Right hindlimb (tissue), 1 donor: ENCODE measurements around the gene BAIAP2.

Source experiments
- DNase-seq: peaks from one replicate; pipeline ENCODE4 v3.0.0-alpha.2; 2018

BAIAP2 gene

DNA sequence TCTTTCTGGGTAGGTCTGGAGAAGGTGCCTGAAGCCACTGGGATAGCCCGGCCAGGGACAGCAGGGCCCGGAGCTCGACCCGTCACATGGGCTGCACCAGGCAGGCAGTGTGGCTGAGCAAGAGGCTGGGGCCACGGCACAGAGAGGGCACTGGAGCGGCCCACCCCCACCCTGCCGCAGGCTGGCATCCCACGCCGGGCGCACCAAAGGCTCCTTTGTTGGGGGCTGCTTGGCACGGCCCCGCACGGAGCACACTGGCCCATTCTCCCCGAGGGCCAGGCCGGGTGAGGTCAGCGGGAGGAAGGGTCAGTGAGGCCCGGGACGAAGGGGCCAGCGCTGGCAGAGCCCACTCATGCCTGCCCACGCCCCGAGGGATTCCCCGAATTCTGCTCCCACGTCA is 93.8 kb downstream of the BAIAP2 start:
- no peak for DNase-seq

DNA sequence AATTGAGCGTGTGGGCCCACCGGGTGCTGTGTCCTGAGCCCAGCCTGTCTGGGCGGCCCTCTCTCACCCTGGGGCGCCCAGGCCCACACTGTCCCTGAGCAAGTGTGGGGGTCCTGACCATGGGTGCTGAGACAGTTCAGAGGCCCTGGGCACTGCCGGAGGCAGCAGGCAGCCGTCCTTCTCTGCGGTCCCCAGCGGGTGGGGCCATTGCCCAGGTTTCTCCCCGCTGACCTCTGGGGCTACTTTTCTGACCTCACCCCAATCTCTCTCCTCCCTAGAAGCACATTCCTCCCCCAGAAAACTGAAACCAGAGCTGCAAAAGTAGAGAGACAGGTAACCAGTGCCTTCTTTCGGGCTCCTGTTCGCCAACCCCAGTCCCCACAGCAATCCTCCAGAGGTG is 94.3 kb downstream of the BAIAP2 start:
- no peak for DNase-seq

DNA sequence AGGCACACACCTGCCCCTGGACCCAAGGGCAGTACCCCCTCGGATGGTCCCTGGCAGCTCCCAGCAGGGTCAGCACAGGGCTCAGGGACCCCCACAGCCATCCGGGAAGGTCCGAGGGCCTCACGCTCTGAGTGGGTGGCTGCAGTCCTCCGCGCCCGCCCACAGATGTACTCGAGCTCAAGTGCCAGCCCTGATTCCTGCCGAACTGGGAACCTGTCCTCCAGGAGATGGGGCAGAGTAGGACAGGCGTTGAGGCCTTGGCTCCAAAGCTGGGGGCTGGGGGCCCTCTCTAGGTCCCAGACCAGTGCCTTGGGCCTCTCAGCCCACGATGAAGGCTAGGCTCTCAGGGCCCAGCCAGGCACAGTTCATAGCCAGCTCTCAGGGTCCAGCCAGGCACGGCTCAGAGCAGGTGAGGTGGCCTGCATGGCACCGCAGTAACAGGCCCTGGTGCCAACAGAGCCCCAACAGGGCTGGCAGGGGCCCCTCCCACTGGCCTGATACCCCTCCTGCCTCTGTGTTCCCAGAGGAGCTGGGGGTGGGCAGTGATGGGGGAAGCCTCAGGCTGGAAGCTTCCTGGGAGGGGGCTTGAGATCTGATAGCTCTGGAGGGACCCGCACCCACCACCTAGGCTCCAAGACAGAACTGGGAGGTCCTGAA is 94.9 kb downstream of the BAIAP2 start:
- no peak for DNase-seq

DNA sequence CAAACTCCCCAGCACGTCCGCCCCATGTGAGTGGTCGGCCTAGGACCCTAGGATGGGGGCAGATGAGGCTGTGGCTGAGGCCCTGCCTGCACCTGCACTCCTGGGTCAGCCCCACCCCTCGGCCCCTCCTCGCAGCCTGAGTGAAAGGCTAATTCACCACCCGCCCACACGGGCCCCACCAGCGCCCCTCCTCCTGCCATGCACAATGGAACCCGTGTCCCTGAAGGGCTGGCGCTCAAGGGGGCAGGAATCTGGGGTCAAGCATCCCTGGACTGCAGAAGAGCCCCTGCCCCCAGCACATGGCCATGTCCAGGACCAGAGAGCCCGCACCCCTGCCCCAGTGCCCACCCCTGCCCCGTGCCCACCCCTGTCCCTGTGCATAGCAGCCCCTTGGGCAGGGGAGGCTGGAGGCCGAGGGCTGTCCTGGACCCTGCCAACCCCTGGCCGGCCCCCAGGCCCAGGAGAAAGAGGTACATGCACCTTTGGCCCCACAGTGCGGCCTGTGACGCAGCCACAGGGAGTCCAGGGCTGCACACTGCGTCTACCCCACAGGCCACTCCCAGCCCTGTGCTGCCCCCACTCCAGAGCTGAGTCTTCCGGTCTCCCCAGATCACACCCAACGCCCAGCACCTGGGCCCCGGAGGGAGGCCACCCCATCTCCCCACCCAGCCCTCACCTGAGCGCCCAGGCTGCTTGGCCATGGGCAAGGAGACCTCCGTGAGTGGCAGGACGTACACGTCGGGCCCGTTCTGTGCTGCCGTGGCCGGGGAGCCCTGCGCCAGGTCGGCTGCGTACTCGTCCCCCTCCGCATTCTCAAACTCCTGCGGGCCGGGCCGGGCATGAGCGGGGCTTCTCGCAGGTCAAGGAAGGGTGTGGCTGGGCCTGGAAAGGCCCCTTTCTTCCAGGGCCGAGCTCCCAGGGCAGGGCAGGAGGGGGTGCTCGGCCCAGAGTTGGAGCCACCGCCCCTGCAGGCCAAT is 95.7 kb downstream of the BAIAP2 start:
- DNase-seq = no peak

DNA sequence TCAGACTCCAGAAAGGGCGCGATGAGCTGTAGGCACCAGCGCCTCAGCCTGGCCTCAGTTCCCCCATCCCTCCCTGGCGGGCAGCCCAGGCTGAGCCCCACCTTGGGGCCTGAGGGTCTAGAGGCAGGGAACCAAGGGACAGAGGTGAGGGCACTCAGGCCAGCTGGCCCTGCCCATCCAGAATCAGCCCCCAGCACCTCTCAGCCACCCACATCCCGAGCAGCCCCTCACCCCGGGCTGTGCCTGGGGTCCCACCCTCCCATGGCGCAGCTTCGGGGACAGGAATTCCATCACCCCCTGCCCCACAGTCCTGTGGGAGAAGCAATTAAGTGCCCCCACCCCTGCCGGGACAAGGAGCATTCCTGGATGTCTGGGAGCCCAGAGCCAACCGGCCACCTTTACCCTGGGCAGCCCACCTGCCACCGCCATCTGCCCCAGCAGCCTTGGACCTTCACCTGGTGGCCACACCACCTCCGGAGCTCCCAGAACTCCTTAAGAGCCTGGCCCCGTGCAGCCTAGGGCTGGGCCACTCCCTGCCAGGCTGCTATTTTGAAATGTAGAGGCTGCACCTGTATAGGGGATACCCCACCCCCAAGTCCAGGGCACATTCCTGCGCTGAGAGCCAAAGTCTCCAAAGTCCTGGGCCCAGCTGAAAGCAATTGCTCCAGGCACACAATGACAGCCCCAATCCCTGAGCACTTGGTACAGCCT is 96.7 kb downstream of the BAIAP2 start:
- DNase-seq = no peak

DNA sequence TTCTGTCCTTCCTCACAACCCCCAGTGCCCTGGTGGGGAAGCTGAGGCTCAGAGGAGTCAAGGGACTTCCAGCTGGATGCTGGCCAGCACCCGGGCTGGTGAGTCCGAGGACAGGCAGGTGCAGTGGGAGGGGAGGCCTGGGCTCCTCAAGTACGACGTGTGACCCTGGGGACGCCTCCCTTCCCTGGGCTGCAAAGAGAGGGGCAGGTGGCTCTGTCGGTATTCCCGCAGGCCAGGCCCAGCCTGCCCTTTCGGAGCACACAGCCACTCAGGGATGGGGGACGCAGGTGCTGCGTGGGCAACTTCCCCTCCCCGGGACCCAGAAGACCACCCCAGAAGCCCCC is 97.2 kb downstream of the BAIAP2 start:
- no peak for DNase-seq

DNA sequence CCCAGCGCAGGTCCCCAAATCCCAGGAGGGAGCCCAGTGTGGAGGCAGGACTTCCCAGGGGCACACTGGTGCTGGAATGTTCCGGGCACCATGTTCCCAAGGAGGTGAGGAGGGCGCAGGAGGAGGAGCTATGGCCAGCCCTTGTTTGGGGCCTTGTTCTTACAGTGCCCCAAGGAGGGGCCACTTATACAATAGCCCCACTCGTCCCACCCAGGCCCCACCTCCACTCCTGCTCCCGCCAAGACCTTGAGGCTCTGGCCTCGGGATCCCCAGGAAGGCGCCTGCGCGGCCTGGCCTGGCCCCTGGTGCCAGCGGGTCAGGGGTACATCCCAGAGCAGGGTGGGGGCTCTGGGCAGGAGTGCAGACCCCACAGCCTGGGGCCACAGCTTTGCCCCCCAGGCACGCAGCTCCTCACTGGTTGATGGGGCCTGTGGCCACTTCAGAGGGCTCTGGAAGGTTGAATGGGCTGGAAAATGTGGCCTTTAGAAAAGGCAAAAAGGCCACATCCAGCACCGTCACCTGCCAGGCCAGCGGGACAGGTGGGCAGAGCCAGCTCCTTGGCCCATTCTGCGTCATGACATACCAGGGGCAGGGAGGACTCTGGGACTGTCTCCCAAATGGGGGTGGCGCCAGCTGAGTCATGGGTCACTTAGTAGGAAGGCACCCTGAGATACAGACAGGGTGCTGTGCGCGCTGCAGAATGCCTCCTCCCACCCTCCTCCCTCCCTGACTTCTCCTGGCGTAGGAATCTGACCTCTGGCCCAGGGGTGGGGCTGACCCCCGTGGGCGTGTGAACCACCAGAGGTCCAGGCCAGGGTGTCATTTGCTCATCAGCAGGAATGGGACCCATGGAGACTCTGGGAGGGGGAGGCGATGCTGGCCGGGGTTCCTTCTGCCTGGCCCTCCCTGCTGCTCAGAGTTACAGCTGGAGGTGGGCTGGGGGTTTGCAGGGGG is 98.1 kb downstream of the BAIAP2 start:
- no peak for DNase-seq

DNA sequence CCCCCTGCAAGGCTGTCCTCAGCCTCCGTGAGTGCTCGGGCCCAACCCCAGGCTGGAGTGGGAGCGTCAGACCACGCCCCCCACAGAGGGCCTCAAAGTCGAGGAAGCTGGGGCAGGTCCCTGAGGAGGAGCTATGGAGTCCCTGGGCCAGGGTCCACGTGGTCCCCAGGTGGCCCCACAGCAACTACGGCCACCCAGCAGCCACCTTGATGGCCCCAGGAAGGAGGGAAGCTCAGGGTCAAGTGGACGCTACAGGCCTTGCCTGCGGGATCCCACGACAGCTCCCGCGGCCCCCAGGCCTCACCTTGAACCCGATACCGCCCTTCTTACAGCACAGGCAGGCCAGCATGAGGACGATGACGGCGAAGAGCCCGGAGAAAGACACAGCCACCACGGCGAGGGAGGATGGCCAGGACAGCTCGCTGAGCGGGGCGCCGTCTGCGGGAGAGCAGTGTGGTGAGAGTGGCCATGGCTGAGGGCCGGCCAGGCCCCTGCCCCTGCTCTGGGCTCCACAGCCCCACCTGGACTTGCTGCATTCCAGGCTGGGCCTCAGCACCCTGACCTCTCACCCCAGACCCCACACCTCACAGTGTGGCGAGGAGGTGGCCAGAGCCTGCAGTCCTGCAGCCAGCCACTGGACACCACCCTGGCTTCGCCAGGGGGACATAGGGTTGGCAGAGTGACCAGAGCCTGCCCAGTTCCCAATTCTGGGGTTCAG is 99.3 kb downstream of the BAIAP2 start:
- no peak for DNase-seq

DNA sequence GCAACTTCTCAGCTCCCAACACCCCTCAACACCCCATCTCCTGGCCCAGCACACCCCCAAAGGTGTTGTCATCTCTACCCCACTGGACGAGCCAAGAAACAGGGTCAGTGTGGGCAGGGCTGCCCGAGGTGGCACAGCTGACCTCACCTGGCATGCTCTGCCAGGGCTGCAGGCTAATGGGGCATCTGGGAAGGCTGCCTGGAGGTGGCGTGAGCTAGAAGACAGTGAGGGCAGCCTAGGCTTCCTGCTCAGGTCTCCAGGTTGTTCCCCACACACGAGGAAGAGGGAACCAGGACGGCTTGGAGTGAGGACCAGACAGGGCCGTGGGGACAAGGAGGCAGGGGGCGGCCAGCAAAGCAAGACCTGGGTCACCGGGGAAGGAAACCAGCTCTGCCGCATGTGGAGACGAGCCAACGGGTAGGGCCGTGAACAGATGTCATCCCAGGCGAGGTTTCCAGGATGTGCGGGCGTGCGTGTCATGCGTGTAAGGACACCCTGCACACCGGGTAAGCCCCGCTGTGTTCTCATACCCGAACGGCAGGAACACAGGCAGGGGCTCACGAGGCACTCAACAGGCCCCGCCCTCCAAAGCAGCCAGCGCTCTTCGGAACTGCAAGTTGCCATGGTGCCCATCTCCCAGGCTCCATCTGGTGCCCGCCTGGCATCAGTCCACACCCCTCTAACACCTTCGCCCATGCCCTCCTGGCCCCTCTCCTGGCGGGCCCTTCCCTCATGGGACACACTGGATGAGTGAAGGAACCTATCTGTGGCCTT is 100.7 kb downstream of the BAIAP2 start:
- no peak for DNase-seq

DNA sequence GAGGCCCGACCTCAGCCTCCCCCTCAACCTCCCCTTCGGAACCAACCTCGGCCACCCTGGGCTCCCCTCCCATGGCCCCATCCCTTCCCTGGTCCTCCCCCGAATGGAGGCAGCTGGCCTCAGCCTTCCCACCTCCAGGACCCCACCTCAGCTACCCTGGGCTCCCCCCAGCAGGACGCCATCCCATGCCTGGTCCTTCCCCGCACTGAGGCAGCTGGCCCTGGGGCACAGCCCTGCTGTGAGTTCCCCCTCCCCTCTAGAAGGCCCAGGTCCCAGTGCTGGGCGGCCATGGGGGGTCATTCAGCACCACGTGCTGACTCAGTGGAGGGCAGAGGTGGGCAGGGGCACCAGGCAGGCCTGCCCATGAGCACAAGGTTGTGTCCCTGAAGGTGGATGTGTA is 101.4 kb downstream of the BAIAP2 start:
- no peak for DNase-seq

DNA sequence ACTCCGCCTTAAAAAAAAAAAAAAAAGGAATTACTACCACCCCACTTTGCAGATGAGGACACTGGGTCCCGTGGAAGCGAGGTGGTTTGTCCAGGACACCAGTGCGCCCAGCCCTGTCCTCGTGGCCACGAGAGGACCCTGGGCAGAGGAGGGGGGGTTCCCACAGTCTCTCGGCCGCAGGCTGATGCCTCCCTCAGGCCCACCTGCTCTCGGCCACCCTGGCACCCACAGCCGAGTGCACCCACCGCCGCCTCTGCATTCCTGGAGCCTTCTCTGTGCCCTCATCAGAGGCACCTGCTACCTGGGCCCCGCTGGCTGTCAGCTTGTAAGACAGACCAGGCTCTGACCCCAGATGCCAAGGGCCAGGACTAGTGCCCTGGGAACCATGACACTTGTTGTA is 102.3 kb downstream of the BAIAP2 start:
- no peak for DNase-seq

DNA sequence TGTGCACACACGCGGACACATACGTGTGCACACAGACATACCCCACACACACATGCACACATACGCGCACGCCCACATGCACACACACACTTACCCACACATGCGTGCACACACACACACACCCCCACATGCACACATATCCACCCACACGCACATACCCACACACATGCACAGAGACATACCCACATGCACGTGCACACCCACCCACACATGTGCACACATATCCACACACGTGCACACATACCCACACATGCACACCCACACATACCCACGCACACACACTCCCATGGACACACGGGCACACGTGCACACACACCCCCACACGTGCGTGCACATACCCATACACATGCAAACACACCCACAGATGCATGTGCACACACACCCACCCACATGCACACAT is 103.1 kb downstream of the BAIAP2 start:
- DNase-seq = no peak

DNA sequence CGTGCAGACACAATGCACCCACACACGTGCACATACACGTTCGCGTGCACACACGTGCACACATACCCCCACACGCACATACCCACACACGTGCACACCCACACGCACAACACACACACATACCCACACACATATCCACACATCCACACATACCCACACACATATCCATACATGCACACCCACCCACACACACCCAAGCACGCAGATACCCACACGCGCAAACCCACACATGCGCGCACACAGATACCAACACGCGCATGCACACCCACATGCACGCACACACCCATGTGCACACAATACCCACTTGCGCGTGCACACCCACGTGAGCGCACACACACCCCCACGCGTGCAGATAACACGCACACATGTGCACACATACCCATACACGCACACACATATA is 103.5 kb downstream of the BAIAP2 start:
- DNase-seq = no peak

DNA sequence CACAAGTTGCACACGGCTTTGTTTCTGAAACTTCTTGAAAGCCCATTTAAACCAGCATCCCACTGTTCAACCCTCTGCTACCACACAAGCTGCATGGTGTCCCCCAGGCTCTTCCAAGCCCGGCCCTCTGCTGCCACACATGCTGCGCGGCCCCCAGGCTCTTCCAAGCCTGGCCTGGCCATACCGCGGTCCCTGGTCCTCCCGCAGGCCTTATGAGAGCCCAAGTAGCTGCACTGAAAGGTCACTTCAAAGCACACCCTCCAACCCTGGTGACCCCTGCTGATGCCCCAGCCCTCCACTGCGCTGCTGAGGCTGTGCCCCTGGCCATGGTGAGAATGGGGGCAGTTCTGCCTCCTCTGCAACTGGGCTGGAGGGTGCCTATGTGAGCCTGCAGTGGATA is 104.5 kb downstream of the BAIAP2 start:
- DNase-seq = no peak

DNA sequence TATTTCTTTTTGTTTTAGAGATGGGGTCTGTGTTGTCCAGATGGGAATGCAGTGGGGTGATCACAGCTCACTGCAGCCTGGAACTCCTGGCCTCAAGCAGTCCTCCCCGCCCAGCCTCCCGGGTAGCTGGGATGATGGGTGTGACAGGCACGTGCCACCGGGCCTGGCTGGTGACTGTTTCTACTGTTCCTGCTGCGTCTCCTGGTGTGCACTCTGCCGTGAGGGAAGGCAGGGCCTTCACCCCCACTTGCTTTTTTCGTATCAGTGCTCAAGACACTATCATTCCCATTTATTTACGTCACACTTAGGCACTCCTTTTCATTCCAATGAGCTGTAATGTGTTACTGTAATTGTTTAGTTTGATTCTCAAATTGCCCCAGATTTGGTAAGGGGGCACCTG is 105.1 kb downstream of the BAIAP2 start:
- no peak for DNase-seq

DNA sequence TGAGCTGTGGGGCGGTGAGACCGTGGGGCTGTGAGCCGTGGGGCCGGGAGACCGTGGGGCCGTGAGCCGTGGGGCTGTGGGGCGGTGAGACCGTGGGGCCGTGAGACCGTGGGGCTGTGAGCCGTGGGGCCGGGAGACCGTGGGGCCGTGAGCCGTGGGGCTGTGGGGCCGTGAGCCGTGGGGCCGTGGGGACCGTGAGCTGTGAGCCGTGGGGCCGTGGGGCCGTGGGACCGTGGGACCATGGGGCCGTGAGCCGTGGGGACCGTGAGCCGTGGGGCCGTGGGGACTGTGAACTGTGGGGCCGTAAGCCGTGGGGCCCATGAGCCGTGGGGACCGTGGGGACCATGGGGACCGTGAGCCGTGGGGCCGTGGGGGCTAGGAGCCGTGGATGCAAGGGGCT is 105.7 kb downstream of the BAIAP2 start:
- no peak for DNase-seq

DNA sequence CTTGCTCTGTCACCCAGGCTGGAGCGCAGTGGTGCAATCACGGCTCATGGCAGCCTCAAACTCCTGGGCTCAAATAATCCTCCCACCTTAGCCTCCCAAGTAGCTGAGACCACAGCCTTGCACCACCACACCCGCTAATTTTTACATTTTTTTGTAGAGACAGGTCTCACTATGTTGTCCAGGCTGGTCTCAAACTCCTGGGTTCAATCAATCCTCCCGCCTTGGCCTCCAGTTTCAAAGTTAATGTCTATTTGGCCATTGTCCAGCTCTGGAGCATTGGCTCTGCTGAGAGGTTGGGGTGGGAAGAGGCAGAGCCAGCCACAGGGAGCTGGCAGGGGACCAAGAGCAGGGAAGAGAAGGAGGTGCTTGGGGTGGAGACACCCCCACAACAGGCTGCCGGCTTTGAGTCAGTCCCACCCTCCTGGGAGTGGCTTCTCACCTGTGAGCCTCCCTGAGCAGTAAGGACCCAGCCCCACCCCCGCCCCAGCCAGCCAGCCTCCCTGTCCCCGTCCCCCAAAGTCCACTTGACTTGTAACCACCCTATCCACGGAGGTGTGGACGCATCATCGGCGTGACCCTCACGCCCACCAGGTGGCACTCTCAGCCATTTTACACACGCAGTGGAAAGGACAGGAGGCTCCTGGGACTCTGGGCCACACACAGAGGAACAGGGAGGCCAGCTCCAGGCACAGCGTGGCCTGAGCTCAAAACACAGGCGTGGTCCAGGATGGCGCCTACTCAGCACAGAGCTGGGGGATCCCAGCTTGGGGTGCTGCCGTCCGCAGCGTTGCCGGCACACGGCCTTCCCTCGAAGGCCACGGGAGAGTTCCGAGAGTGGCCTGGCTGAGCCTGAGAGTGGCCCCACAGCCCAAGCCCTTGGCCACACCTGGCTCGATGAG is 107.6 kb downstream of the BAIAP2 start:
- peak; percentile 85 for DNase-seq

DNA sequence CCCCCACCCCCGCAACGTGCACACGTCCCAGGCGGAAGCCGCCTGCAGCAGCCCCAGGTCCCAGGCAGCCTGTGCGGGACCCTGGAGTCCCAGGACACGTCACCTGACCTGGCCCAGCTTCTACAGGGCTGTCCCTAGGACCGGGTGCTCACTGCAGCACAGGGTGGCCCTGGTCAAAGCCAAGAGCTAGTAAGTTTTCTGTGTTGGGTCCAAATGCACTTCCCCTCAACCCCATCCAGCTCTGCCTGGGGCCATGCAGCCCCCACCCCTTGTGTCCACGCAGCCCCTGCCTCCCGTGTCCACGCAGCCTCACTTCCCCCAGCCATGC is 108.2 kb downstream of the BAIAP2 start:
- DNase-seq = no peak

DNA sequence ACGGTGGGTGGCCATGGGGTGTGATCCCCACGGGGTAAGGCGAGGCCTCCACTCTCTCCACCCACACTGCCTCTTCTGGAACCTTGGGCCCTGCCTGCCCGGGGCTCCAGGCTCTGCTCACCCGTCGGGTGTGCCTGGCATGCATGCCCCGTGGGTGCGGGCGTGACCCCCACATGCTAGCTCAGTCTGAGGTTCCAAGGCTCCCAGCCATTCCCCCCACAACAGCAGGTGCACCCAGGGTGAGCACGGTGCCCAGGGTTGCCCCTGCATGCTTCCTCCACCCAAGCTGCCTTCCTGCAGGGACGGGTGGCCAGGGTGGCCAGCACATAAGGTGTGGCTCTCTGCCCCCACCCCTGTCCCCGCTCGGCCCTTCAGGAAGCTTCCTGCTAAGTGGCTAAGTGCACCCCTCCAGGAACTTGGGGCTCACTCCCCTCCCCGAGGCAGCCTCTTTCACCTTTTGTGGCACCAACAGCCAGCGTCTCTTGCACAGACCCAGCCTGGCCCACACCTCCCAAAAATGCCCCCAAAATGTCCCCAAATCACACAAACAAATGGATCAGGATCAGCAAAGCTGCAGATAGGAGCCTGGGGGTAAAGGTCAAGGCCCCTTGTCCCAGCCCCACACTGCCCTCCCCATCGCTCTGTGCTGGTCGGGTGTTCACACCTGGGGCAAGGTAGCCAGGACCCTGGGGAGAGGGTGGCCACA is 108.9 kb downstream of the BAIAP2 start:
- no peak for DNase-seq

DNA sequence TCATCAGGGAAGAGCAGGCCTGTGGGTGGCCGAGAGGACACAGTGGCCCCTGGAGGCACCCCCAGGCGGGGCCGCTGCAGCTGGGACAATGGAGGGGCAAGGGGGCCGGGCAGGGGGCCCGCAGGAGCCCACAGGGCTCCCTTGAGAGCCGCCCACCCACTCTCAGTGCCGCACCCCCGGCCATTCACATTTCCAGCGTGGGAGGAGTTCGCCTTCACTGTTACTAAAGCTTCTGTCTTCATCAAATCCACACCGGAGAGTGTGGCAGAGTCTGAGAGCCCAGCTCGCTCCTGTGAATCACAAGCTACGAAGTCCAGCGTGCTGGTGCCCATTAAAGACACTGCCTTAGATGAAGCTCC is 109.5 kb downstream of the BAIAP2 start:
- no peak for DNase-seq
